ENCODE results near the gene ZMIZ1.

The ZMIZ1 gene

GRCh38 chr10:79348640-79348988 is 279.8 kb downstream of the ZMIZ1 start:
- no peak for DNase-seq (ENCODE audit: low read depth)
- no peak for TF ChIP-seq CTCF (conservative IDR thresholded peaks at IDR 0.05; ENCODE audit: low read depth, low read length)
- peak overlapping the region; percentile 74 for H3K4me3 ChIP-seq (ENCODE audit: low read length)

GRCh38 chr10:79349072-79349491 is 280.3 kb downstream of the ZMIZ1 start:
- no peak for DNase-seq (ENCODE audit: low read depth)
- peak overlapping the region; percentile 2 for H3K4me3 ChIP-seq (ENCODE audit: low read length)
- no peak for TF ChIP-seq CTCF (conservative IDR thresholded peaks at IDR 0.05; ENCODE audit: low read depth, low read length)

GRCh38 chr10:79349766-79350406 is 281.1 kb downstream of the ZMIZ1 start:
- DNase-seq (ENCODE audit: low read depth): no peak
- H3K4me3 ChIP-seq (ENCODE audit: low read length): no peak overlapping the region
- TF ChIP-seq CTCF (conservative IDR thresholded peaks at IDR 0.05; ENCODE audit: low read depth, low read length): no peak

- H3K4me3 ChIP-seq (ENCODE audit: low read length): no peak overlapping the region
- no peak for DNase-seq (ENCODE audit: low read depth)
- TF ChIP-seq CTCF (conservative IDR thresholded peaks at IDR 0.05; ENCODE audit: low read depth, low read length): no peak
Observed at GRCh38 chr10:79350407-79351154, 281.8 kb downstream of the ZMIZ1 start.

- TF ChIP-seq CTCF (conservative IDR thresholded peaks at IDR 0.05; ENCODE audit: low read depth, low read length): no peak
- DNase-seq (ENCODE audit: low read depth): no peak
- no peak overlapping the region for H3K4me3 ChIP-seq (ENCODE audit: low read length)
Observed at GRCh38 chr10:79351332-79351731, 282.6 kb downstream of the ZMIZ1 start.

GRCh38 chr10:79352035-79352877 is 283.5 kb downstream of the ZMIZ1 start:
- no peak overlapping the region for H3K4me3 ChIP-seq (ENCODE audit: low read length)
- TF ChIP-seq CTCF (conservative IDR thresholded peaks at IDR 0.05; ENCODE audit: low read depth, low read length): no peak
- no peak for DNase-seq (ENCODE audit: low read depth)

Data from retinal pigment epithelial cell (primary cell).